ENCODE data around the gene MACF1. TPM values are rescaled to one million over a fixed set of nuclear protein-coding genes. Genes with fewer than 3 reads are reported as not detected.

Gene MACF1
- total RNA-seq, 1 experiment from 2014 or later = 190 TPM

GRCh38 chr1:39426346-39426745, 221.9 kb downstream of the MACF1 start:
- Histone ChIP-seq H3K9ac (ENCODE audit: extremely low read depth, insufficient read length, low read length) (no peak overlapping the region), H3K79me2 (ENCODE audit: insufficient read depth, low read length) (peaks cover 2% of the 10 kb centered on the region; the same call in 1 of the 2 replicates), H4K5ac (ENCODE audit: insufficient read length, low read depth, low read length) (no peak overlapping the region), H3K23me2 (ENCODE audit: insufficient read length, low read depth, low read length, poor library complexity, severe bottlenecking) (no peaks in the 10 kb centered on the region), H3K9me3 (ENCODE audit: control insufficient read depth, low read depth, low read length) (no peaks in the 10 kb centered on the region), H2BK5ac (ENCODE audit: insufficient read length, low read length) (no peak overlapping the region), H2BK15ac (ENCODE audit: low read depth, low read length) (no peak overlapping the region), H2BK120ac (ENCODE audit: low read depth, low read length, poor library complexity, severe bottlenecking) (no peak overlapping the region), H2BK12ac (ENCODE audit: insufficient read length, low read depth, low read length) (no peak overlapping the region), H3K79me1 (ENCODE audit: insufficient read depth, low read depth, low read length, poor library complexity, severe bottlenecking) (no peaks in the 10 kb centered on the region), H2AFZ (ENCODE audit: low read length) (no peak overlapping the region), H2AK5ac (ENCODE audit: insufficient read length, low read length) (no peak overlapping the region), H3K27ac (ENCODE audit: insufficient read length, low read depth, low read length) (no peak overlapping the region), H4K20me1 (ENCODE audit: control insufficient read depth, insufficient read depth, insufficient read length) (no peaks in the 10 kb centered on the region), H4K91ac (ENCODE audit: insufficient read length, low read depth, low read length) (no peak overlapping the region), H2BK20ac (ENCODE audit: low read depth, low read length, poor library complexity, severe bottlenecking) (no peak overlapping the region), H3K56ac (ENCODE audit: insufficient read length, low read depth, low read length) (no peak overlapping the region), H3K4me2 (ENCODE audit: insufficient read depth, insufficient read length, low read length) (no peak overlapping the region), H3K18ac (ENCODE audit: insufficient read length, low read depth, low read length) (no peak overlapping the region), H3K4me1 (ENCODE audit: insufficient read depth, low read length) (no peaks in the 10 kb centered on the region), H3K27me3 (ENCODE audit: insufficient read depth, low read length) (0 out of 2 replicates have a peak, but pooled peaks cover 2% of the 10 kb centered on the region), H3T11ph (ENCODE audit: low read length) (no peak overlapping the region), H3K14ac (ENCODE audit: insufficient read depth, low read length) (no peak overlapping the region), H3K23ac (ENCODE audit: insufficient read length, low read depth, low read length) (no peak overlapping the region), H4K8ac (replicated peaks; ENCODE audit: insufficient read length, low read depth, low read length) (no peak overlapping the region), H3K4ac (ENCODE audit: low read depth, low read length) (no peak overlapping the region)
- Mint-ChIP-seq H3K27ac (no peak overlapping the region), H3K27me3 (ENCODE audit: low read depth) (no peaks in the 10 kb centered on the region), H3K4me1 (no peaks in the 10 kb centered on the region), H3K36me3 (ENCODE audit: insufficient read depth in 1 of 3, low read depth in 3 of 3) (peaks cover 52 to 88% (median 84%) of the 10 kb centered on the region in 3 experiments; a peak in 6 of 7 replicates), H3K9me3 (no peaks in the 10 kb centered on the region), H3K4me3 (no peak overlapping the region)
- no peak for TF ChIP-seq CTCF (conservative IDR thresholded peaks at IDR 0.05)
- no CpG with 5 or more reads among the region's 1 CpG for WGBS (ENCODE audit: extremely low coverage, insufficient read length, low lambda C conversion rate)
- no peak for DNase-seq
